ELR (cell line): Measurements from ENCODE around the gene ATP5PF.
"Not testable (repeated sequence)": the region's sequence is repeated elsewhere in the genome, so short reads cannot be mapped to it uniquely, and the experiment has no call there.

Source experiments
- DNase-seq: peaks from one replicate; pipeline ENCODE4 v3.0.0-alpha.2; 2015; ENCODE audit warnings: low read depth

The ATP5PF gene

GRCh38 chr21:25722631-25723030, 12.1 kb downstream of the ATP5PF start:
- no peak for DNase-seq

- no peak for DNase-seq
Observed at GRCh38 chr21:25721987-25722386, 12.7 kb downstream of the ATP5PF start.

- DNase-seq, result peak; percentile 21
Observed at GRCh38 chr21:25717491-25718147, 17.1 kb downstream of the ATP5PF start.

- DNase-seq, result not testable (repeated sequence)
Observed at GRCh38 chr21:25714066-25714465, 20.6 kb downstream of the ATP5PF start.

GRCh38 chr21:25710550-25710949, 24.2 kb downstream of the ATP5PF start:
- DNase-seq, result no peak

GRCh38 chr21:25709684-25710265, 24.9 kb downstream of the ATP5PF start:
- peak; percentile 8 for DNase-seq

- DNase-seq, result peak; percentile 59
Observed at GRCh38 chr21:25708467-25709065, 26.1 kb downstream of the ATP5PF start.

GRCh38 chr21:25701529-25701928, 33.2 kb downstream of the ATP5PF start:
- DNase-seq, result no peak

- peak; percentile 10 for DNase-seq
Observed at GRCh38 chr21:25700741-25701140, 34.0 kb downstream of the ATP5PF start.

- DNase-seq, result not testable (repeated sequence)
Observed at GRCh38 chr21:25695461-25695860, 39.2 kb downstream of the ATP5PF start.

- DNase-seq, result no peak
Observed at GRCh38 chr21:25691976-25692375, 42.7 kb downstream of the ATP5PF start.

GRCh38 chr21:25689226-25689625, 45.5 kb downstream of the ATP5PF start:
- peak; percentile 5 for DNase-seq

GRCh38 chr21:25688275-25689155, 46.2 kb downstream of the ATP5PF start:
- no peak for DNase-seq

GRCh38 chr21:25687787-25688186, 46.9 kb downstream of the ATP5PF start:
- no peak for DNase-seq

- no peak for DNase-seq
Observed at GRCh38 chr21:25682382-25682781, 52.3 kb downstream of the ATP5PF start.

- no peak for DNase-seq
Observed at GRCh38 chr21:25676451-25676850, 58.3 kb downstream of the ATP5PF start.
